Ishikawa (cell line): ENCODE results near the gene COL18A1.

Experiments used
- CEBPB ChIP-seq: IDR thresholded peaks from 2 replicates; pipeline ENCODE4 v1.6.1; 2012
- CREB1 ChIP-seq: IDR thresholded peaks from 2 replicates; pipeline ENCODE4 v1.6.1; 2012; ENCODE audit warnings: low read depth
- EGR1 ChIP-seq: IDR thresholded peaks from 2 replicates; pipeline ENCODE4 v1.6.1; 2012
- EP300 ChIP-seq: IDR thresholded peaks from 2 replicates; pipeline ENCODE4 v1.6.1; 2012; ENCODE audit warnings: borderline replicate concordance
- FOXM1 ChIP-seq: IDR thresholded peaks from 2 replicates; pipeline ENCODE4 v1.6.1; 2012; ENCODE audit warnings: low read depth, borderline replicate concordance
- NFIC ChIP-seq: IDR thresholded peaks from 2 replicates; pipeline ENCODE4 v1.6.1; 2012
- RAD21 ChIP-seq: IDR thresholded peaks from 2 replicates; pipeline ENCODE4 v1.6.1; 2012; ENCODE audit warnings: low read depth
- TAF1 ChIP-seq: IDR thresholded peaks from 2 replicates; pipeline ENCODE4 v1.6.1; 2012; ENCODE audit warnings: low read depth, mild to moderate bottlenecking
- TCF12 ChIP-seq: IDR thresholded peaks from 2 replicates; pipeline ENCODE4 v1.6.1; 2012; ENCODE audit warnings: low read depth
- TEAD4 ChIP-seq: IDR thresholded peaks from 2 replicates; pipeline ENCODE4 v1.6.1; 2012
- YY1 ChIP-seq: IDR thresholded peaks from 2 replicates; pipeline ENCODE4 v1.6.1; 2012; ENCODE audit warnings: low read depth
- ZBTB7A ChIP-seq: IDR thresholded peaks from 2 replicates; pipeline ENCODE4 v1.6.1; 2012; ENCODE audit warnings: low read depth
- TF ChIP-seq, protein P1 (sequence below): IDR thresholded peaks from 2 replicates; pipeline ENCODE4 v1.6.1; 2012
- TF ChIP-seq, protein P2 (sequence below): IDR thresholded peaks from 2 replicates; pipeline ENCODE4 v1.6.1; 2012; ENCODE audit warnings: low read depth, mild to moderate bottlenecking
- TF ChIP-seq, protein P3 (sequence below): IDR thresholded peaks from 2 replicates; pipeline ENCODE4 v1.6.1; 2012

COL18A1 gene

DNA sequence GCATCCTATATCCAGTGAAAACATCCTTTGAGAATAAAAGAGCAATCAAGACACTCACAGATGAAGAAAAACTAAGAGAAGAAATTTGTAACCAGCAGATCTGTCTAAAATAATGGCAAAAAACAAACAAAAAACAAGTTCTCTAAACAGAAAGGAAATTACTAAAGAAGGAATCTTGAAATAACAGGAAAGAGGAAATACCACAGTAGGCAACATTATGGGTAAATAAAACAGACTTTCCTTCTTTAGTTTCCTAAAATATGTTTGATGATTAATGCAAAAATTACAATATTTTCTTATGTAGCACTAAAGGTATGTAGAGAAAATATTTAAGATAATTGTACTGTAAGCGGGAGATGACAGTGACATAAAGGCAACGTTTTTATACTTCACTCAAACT, 113.8 kb downstream of the COL18A1 start:
- TF ChIP-seq TAF1 (no peak), EP300 (no peak), EGR1 (no peak), TEAD4 (no peak), CREB1 (no peak), YY1 (no peak)
- TF ChIP-seq, protein P1, sequence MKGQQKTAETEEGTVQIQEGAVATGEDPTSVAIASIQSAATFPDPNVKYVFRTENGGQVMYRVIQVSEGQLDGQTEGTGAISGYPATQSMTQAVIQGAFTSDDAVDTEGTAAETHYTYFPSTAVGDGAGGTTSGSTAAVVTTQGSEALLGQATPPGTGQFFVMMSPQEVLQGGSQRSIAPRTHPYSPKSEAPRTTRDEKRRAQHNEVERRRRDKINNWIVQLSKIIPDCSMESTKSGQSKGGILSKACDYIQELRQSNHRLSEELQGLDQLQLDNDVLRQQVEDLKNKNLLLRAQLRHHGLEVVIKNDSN, result no peak
- TF ChIP-seq, protein P2, sequence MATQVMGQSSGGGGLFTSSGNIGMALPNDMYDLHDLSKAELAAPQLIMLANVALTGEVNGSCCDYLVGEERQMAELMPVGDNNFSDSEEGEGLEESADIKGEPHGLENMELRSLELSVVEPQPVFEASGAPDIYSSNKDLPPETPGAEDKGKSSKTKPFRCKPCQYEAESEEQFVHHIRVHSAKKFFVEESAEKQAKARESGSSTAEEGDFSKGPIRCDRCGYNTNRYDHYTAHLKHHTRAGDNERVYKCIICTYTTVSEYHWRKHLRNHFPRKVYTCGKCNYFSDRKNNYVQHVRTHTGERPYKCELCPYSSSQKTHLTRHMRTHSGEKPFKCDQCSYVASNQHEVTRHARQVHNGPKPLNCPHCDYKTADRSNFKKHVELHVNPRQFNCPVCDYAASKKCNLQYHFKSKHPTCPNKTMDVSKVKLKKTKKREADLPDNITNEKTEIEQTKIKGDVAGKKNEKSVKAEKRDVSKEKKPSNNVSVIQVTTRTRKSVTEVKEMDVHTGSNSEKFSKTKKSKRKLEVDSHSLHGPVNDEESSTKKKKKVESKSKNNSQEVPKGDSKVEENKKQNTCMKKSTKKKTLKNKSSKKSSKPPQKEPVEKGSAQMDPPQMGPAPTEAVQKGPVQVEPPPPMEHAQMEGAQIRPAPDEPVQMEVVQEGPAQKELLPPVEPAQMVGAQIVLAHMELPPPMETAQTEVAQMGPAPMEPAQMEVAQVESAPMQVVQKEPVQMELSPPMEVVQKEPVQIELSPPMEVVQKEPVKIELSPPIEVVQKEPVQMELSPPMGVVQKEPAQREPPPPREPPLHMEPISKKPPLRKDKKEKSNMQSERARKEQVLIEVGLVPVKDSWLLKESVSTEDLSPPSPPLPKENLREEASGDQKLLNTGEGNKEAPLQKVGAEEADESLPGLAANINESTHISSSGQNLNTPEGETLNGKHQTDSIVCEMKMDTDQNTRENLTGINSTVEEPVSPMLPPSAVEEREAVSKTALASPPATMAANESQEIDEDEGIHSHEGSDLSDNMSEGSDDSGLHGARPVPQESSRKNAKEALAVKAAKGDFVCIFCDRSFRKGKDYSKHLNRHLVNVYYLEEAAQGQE, result no peak

DNA sequence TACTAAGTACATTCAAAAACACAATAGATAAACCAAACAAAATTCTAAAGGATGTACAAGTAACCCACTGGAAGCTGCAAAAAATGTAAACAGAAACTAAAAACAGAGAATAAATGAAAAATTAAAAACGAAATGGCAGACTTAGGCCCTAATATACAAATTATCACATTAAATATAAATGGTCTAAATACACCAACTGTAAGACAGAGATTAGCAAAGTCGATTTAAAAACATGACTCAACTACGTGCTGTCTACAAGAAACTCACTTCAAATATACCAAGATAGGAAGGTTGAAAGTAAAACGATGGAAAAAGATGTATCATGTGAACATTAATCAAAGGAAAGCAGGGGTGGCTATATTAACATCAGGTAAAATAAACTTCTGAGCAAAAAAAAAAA, 114.2 kb downstream of the COL18A1 start:
- TF ChIP-seq, protein P3, sequence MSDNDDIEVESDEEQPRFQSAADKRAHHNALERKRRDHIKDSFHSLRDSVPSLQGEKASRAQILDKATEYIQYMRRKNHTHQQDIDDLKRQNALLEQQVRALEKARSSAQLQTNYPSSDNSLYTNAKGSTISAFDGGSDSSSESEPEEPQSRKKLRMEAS, result no peak
- TF ChIP-seq TEAD4, result no peak
- no peak for TF ChIP-seq TAF1
- TF ChIP-seq, protein P2, result no peak
- TF ChIP-seq FOXM1, result no peak
- TF ChIP-seq CREB1, result no peak
- no peak for TF ChIP-seq EGR1
- TF ChIP-seq, protein P1, result no peak
- TF ChIP-seq CEBPB, result no peak
- no peak for TF ChIP-seq RAD21
- no peak for TF ChIP-seq ZBTB7A
- TF ChIP-seq YY1, result no peak
- no peak for TF ChIP-seq EP300
- no peak for TF ChIP-seq TCF12
- no peak for TF ChIP-seq NFIC

DNA sequence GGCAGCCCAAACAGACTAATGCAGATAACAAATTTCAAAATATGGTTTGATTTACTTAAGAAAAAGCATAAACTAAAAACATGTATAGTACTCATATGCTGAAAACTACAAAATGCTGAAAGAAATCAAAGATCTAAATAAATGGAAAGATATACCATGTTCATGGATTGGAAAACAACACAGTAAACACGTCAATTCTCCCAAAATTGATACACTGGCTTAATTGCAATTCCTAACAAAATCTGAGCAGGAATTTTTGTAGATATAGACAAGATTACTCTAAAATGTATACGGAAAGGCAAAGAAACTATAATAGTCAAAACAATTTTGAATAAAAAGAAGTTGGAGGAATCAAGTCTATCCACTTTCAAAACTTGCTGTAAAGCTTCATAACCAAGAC, 116.3 kb downstream of the COL18A1 start:
- TF ChIP-seq CREB1 (no peak), ZBTB7A (no peak), EP300 (no peak), EGR1 (no peak)
- TF ChIP-seq, protein P2, result no peak
- TF ChIP-seq, protein P3, result no peak

DNA sequence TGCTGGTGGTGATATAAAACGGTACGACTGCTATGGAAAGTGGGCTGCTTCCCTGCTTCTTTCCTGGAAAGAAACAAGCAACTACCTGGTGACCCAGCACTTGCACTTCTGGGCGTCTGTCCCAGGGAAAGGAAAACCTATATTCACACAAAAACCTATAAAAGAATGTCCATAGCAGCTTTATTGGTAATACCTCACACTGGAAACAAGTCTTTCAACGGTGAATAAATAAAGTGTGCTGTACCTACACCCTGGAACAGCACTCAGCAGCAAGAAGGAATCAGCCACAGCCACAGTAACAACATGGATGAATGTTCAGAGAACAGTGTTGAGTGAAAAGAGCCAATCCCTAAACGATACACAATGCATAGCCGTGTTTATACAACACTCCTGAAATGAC, 117.4 kb downstream of the COL18A1 start:
- no peak for TF ChIP-seq TAF1
- TF ChIP-seq TEAD4, result no peak
- TF ChIP-seq EGR1, result no peak
- TF ChIP-seq, protein P3, result no peak
- TF ChIP-seq CREB1, result no peak
- TF ChIP-seq YY1, result no peak
- no peak for TF ChIP-seq NFIC
- TF ChIP-seq RAD21, result no peak
- TF ChIP-seq, protein P2, result no peak
- no peak for TF ChIP-seq CEBPB
- TF ChIP-seq, protein P1, result no peak
- TF ChIP-seq TCF12, result no peak
- TF ChIP-seq EP300, result no peak
- no peak for TF ChIP-seq FOXM1
- no peak for TF ChIP-seq ZBTB7A
